Natural killer cell (primary cell): ENCODE data around the gene STK16. TPM values are rescaled to one million over a fixed set of nuclear protein-coding genes. Genes with fewer than 3 reads are reported as not detected.
"Not testable (repeated sequence)": the region's sequence is repeated elsewhere in the genome, so short reads cannot be mapped to it uniquely, and the experiment has no call there.

ENCODE experiments used
- ATAC-seq, 3 donors: fragments of 150-1000 bp in 2 of 3; fragments of 200-7000 bp in 1 of 3; cut with Tn5 transposase; 1 replicate in 1 of 3; 2 replicates in 2 of 3; pipeline ENCODE4 v1.10.0; 2021; ENCODE audit warnings: mild to moderate bottlenecking in 2 of 3, moderate library complexity in 2 of 3
- DNase-seq, 2 donors: peaks; one replicate each; pipeline versions ENCODE4 v3.0.0 to v3.0.0-alpha.2; 2013 to 2021; ENCODE audit warnings: mixed read lengths in 1 of 2
- H3K27ac ChIP-seq: one replicate; pipeline ENCODE4 v1.5.1; 2013; ENCODE audit warnings: mild to moderate bottlenecking, low read length
- H3K27me3 ChIP-seq: one replicate; pipeline ENCODE4 v1.6.1; 2013; ENCODE audit warnings: low read length; ENCODE audit not compliant: control insufficient read depth, insufficient read depth
- H3K36me3 ChIP-seq: one replicate; pipeline ENCODE4 v1.6.1; 2013; ENCODE audit warnings: low read length; ENCODE audit not compliant: control insufficient read depth, insufficient read depth
- H3K4me1 ChIP-seq: one replicate; pipeline ENCODE4 v1.6.1; 2013; ENCODE audit warnings: low read length; ENCODE audit not compliant: control insufficient read depth, insufficient read depth
- H3K4me3 ChIP-seq: one replicate; pipeline ENCODE4 v1.5.1; 2013; ENCODE audit warnings: low read length
- H3K9me3 ChIP-seq: one replicate; pipeline ENCODE4 v1.6.1; 2013; ENCODE audit warnings: low read length; ENCODE audit not compliant: control insufficient read depth, insufficient read depth
- H3K27ac Mint-ChIP-seq, 2 donors: one replicate each; pipeline ENCODE4 v1.8.0; 2022; ENCODE audit warnings: mild to moderate bottlenecking in 2 of 2, mixed read lengths in 2 of 2, moderate library complexity in 1 of 2
- H3K27me3 Mint-ChIP-seq, 2 donors: one replicate each; pipeline ENCODE4 v1.8.0; 2022; ENCODE audit warnings: low read depth in 2 of 2, mixed read lengths in 2 of 2
- H3K36me3 Mint-ChIP-seq: one replicate; pipeline ENCODE4 v1.8.0; 2022; ENCODE audit warnings: mixed read lengths
- H3K4me1 Mint-ChIP-seq, 2 donors: one replicate each; pipeline ENCODE4 v1.8.0; 2022; ENCODE audit warnings: mixed read lengths in 2 of 2
- H3K4me3 Mint-ChIP-seq: one replicate; pipeline ENCODE4 v1.8.0; 2022; ENCODE audit warnings: mild to moderate bottlenecking, moderate library complexity, mixed read lengths
- H3K9me3 Mint-ChIP-seq, 2 donors: one replicate each; pipeline ENCODE4 v1.8.0; 2022; ENCODE audit warnings: mixed read lengths in 2 of 2
- WGBS: methylation state at CpG from one replicate; pipeline ENCODE4 v1.1.7; 2013; ENCODE audit warnings: missing lambda C conversion rate; ENCODE audit not compliant: insufficient coverage; 5-methylcytosine and 5-hydroxymethylcytosine counted together
- intact Hi-C: fragments of 100-400 bp; cut with micrococcal nuclease; formaldehyde crosslinking; loops from one replicate; pipeline ENCODE4 v1.14.2; 2022
- total RNA-seq, 4 donors: library from RNA; stranded (reverse); fragments of 120-200 nt in 1 of 4; gene quantifications; one replicate each; pipeline versions ENCODE4 v1.2.3 to v1.2.4, GENCODE V29; 2013 to 2022
- TF ChIP-seq, protein P1 (sequence below): fragments of 200-600 bp; IDR thresholded peaks from one replicate; pipeline ENCODE4 v1.8.0; 2022; ENCODE audit warnings: antibody characterized with exemption

Gene STK16
- total RNA-seq, 3 donors from 2014 or later (not counting 1 experiment from before 2014, with no cell fraction given): 28.7 to 32.5 (median 32.4) TPM

DNA sequence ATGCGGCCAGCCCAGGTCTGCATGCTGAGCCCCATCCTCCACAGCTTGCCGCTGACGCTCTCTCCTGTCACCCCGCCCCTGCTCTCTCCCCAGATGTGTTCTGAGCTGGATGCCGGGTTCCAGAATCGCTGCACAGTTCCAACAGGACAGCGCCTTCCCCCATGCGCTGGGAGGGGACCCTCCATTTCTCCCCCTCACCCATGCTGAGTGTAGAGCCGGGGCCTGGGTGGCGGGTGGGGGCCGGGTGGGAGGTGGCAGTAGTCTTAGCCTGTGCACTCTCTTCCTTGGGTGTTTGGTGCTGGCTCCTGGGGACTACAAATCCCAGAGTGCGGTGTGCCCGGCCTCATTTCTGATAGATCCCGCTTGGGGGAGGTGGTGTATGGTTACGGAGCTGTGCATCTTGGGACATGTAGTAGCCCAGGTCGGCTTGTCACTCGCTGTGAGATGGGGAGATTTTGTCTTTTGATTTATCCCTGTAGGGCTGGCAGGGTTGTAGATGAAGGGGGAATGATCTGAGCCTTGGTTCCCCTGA lies 40.7 kb downstream of the STK16 start:
- no peaks in the 10 kb centered on the region for H3K9me3 ChIP-seq
- H3K27me3 ChIP-seq: no peaks in the 10 kb centered on the region
- H3K27ac ChIP-seq: no peak overlapping the region
- Mint-ChIP-seq H3K4me3 (no peak overlapping the region), H3K4me1 (peaks cover 5 to 12% of the 10 kb centered on the region in 2 donors), H3K9me3 (no peaks in the 10 kb centered on the region), H3K36me3 (no peaks in the 10 kb centered on the region), H3K27me3 (no peaks in the 10 kb centered on the region), H3K27ac (peak overlapping the region; percentile 68 to 72)
- no peak overlapping the region for H3K4me3 ChIP-seq
- H3K4me1 ChIP-seq: no peaks in the 10 kb centered on the region
- TF ChIP-seq, protein P1, sequence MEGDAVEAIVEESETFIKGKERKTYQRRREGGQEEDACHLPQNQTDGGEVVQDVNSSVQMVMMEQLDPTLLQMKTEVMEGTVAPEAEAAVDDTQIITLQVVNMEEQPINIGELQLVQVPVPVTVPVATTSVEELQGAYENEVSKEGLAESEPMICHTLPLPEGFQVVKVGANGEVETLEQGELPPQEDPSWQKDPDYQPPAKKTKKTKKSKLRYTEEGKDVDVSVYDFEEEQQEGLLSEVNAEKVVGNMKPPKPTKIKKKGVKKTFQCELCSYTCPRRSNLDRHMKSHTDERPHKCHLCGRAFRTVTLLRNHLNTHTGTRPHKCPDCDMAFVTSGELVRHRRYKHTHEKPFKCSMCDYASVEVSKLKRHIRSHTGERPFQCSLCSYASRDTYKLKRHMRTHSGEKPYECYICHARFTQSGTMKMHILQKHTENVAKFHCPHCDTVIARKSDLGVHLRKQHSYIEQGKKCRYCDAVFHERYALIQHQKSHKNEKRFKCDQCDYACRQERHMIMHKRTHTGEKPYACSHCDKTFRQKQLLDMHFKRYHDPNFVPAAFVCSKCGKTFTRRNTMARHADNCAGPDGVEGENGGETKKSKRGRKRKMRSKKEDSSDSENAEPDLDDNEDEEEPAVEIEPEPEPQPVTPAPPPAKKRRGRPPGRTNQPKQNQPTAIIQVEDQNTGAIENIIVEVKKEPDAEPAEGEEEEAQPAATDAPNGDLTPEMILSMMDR: no peak
- H3K36me3 ChIP-seq: peaks cover 44% of the 10 kb centered on the region
- DNase-seq (no peak), ATAC-seq (no peak)
- intact Hi-C loops: no loop called here
- whole genome bisulfite sequencing: 97% methylated on average over 15 of the region's 17 CpGs

DNA sequence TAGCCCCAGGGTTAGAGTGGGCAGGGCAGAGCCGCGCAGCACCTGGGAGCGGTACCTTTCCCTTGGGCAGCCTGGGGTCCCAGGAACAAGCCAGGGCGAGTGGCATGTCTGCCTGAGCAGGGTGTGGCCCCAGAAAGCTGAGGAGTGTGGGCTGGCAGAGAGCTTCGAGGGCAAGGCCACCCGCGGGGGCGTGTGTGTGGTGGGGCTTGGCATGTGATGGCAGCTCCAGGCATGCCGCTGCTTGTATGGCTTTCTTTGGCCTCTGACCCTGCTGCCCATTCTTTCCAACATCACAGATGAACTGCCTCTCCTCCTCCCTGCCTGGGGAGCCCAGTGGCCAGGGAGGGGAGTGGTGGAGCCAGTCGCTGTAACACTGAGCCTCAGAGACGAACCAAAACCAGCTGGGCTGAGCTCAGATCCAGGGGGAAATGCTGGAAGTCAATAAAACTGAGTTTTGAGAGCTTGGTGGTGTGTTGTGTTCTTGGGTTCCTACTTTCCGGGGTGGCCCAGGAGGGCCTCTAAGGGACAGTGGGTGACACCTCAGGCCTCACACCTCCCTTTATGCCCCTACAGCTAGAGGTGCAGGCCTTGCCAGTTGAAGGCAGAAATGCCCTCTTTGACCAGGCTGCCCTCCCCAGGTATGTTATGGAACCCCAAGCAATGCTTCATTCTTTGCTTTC lies 41.3 kb downstream of the STK16 start:
- DNase-seq (no peak), ATAC-seq (no peak)
- no peaks in the 10 kb centered on the region for H3K9me3 ChIP-seq
- H3K27ac ChIP-seq: no peak overlapping the region
- no peak overlapping the region for H3K4me3 Mint-ChIP-seq
- no peak overlapping the region for H3K4me3 ChIP-seq
- H3K27ac Mint-ChIP-seq: peak overlapping the region; percentile 68 to 72
- intact Hi-C loops: no loop called here
- 95% methylated on average over 12 of the region's 12 CpGs for WGBS
- H3K36me3 ChIP-seq: peaks cover 38% of the 10 kb centered on the region
- peaks cover 5 to 6% of the 10 kb centered on the region in 2 donors for H3K4me1 Mint-ChIP-seq
- H3K27me3 ChIP-seq: no peaks in the 10 kb centered on the region
- no peaks in the 10 kb centered on the region for H3K4me1 ChIP-seq
- no peaks in the 10 kb centered on the region for H3K9me3 Mint-ChIP-seq
- no peaks in the 10 kb centered on the region for H3K36me3 Mint-ChIP-seq
- no peaks in the 10 kb centered on the region for H3K27me3 Mint-ChIP-seq
- TF ChIP-seq, protein P1: no peak

DNA sequence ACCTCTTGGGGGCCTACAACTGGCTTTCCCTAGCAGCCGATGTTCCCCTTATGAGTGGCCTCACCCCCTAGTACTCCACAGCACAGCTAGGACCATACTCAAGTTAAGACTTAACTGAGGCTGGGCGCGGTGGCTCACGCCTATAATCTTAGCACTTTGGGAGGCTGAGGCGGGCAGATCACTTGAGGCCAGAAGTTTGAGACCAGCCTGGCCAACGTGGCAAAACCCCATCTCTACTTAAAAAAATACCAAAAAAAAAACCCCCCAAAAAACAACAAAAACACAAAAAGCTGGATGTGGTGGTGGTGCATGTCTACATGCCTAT lies 41.8 kb downstream of the STK16 start:
- intact Hi-C loops, H3K27me3 ChIP-seq, ATAC-seq, H3K4me1 ChIP-seq, H3K9me3 Mint-ChIP-seq, H3K27ac ChIP-seq, DNase-seq, H3K4me3 ChIP-seq, H3K9me3 ChIP-seq, H3K27me3 Mint-ChIP-seq, H3K4me1 Mint-ChIP-seq, H3K36me3 Mint-ChIP-seq, H3K4me3 Mint-ChIP-seq: not testable (repeated sequence)
- WGBS: 81% methylated on average over 6 of the region's 6 CpGs
- H3K27ac Mint-ChIP-seq: peak overlapping the region in 1 of 2 donors; percentile 72
- peaks cover 33% of the 10 kb centered on the region for H3K36me3 ChIP-seq

DNA sequence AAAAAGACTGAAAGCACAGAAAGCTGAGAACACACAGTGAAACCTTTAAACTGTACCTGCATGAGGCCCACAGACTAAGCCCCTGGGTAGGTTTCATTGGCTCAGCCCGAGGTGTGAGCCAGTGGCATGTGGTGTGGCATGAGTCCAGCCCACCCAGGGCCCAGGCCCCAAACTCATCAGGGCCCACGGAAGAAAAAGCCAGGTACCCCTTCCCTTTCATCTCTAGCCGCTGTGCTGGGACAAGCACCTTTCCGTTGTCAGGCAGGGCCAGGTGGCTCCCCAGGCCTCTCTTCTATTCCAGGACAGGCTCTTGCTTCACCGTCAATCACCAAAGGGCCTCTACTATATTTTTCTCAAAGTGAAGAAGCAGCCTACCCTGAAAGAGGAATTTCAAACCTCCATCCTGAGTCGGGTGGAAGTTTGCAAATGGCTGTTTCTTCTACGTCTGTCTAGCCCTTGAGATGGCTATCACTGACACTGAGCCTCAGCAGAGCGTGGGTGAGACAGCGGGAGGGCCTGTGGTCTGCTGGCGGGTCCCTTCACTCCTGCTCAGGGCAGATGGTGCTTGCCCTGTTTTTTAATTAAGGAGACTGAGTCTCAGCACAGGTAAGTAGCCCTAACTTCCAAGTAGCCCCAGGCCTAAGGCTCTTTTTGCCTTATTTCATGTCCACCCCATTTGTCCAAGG lies 42.4 kb downstream of the STK16 start:
- H3K27me3 Mint-ChIP-seq: no peaks in the 10 kb centered on the region
- intact Hi-C loops: no loop called here
- Histone ChIP-seq H3K4me3 (no peak overlapping the region), H3K9me3 (no peaks in the 10 kb centered on the region), H3K27ac (no peak overlapping the region), H3K27me3 (no peaks in the 10 kb centered on the region), H3K36me3 (peaks cover 28% of the 10 kb centered on the region), H3K4me1 (no peaks in the 10 kb centered on the region)
- peak in 1 of 3 donors; percentile 34 for ATAC-seq
- TF ChIP-seq, protein P1: no peak
- 59% methylated on average over 10 of the region's 10 CpGs for WGBS
- peaks cover 5 to 6% of the 10 kb centered on the region in 2 donors for H3K4me1 Mint-ChIP-seq
- no peaks in the 10 kb centered on the region for H3K36me3 Mint-ChIP-seq
- H3K4me3 Mint-ChIP-seq: no peak overlapping the region
- peak overlapping the region; percentile 67 to 72 for H3K27ac Mint-ChIP-seq
- no peak for DNase-seq
- H3K9me3 Mint-ChIP-seq: no peaks in the 10 kb centered on the region
